H1 (cell line): ENCODE data around the gene KCTD20. TPM values are rescaled to one million over a fixed set of nuclear protein-coding genes. Genes with fewer than 3 reads are reported as not detected.

Experiments used
- CTCF ChIA-PET: fragments of 300-600 bp; sonication (Branson Sonifier 250); formaldehyde crosslinking; loops from one replicate; lab custom pipeline; 2021; ENCODE audit not compliant: partially characterized antibody; lab: Charles Lee
- POLR2A ChIA-PET: fragments of 300-600 bp; sonication (Branson Sonifier 250); formaldehyde crosslinking; loops from one replicate; lab custom pipeline; 2021; ENCODE audit warnings: inconsistent platforms; ENCODE audit not compliant: partially characterized antibody; lab: Charles Lee
- DNase-seq, 2 experiments: peaks; one replicate each; pipeline versions ENCODE4 v3.0.0 to v3.0.0-alpha.2; 2010 to 2022; ENCODE audit warnings: low spot score in 2 of 2, low read depth in 1 of 2, mixed read lengths in 1 of 2
- FAIRE-seq: peaks from 2 replicates; lab custom pipeline; 2011; peaks lifted over from hg19 to GRCh38; lab: Jason Lieb, UNC
- H2AFZ ChIP-seq: 2 replicates; pipeline ENCODE4 v1.8.1; 2012; ENCODE audit warnings: low read length, inconsistent platforms
- H2AK5ac ChIP-seq: 2 replicates; pipeline ENCODE4 v1.6.1; 2013; ENCODE audit warnings: low read depth, low read length
- H2BK120ac ChIP-seq: replicated peaks from 2 replicates; pipeline ENCODE3; 2013; ENCODE audit warnings: low read depth, low read length, inconsistent platforms
- H2BK12ac ChIP-seq: 2 replicates; pipeline ENCODE4 v1.6.1; 2013; ENCODE audit warnings: low read depth, low read length
- H2BK15ac ChIP-seq: 2 replicates; pipeline ENCODE4 v1.6.1; 2013; ENCODE audit warnings: low read length
- H2BK20ac ChIP-seq: 2 replicates; pipeline ENCODE4 v1.6.1; 2013; ENCODE audit warnings: low read length
- H2BK5ac ChIP-seq: 2 replicates; pipeline ENCODE4 v1.6.1; 2013; ENCODE audit warnings: low read depth, low read length
- H3K14ac ChIP-seq: 2 replicates; pipeline ENCODE4 v1.6.1; 2013; ENCODE audit warnings: inconsistent platforms; ENCODE audit not compliant: insufficient read length
- H3K18ac ChIP-seq: 2 replicates; pipeline ENCODE4 v1.6.1; 2013; ENCODE audit warnings: low read length; ENCODE audit errors: extremely low read depth
- H3K23ac ChIP-seq: 2 replicates; pipeline ENCODE4 v1.6.1; 2013; ENCODE audit warnings: inconsistent platforms; ENCODE audit not compliant: insufficient read length
- H3K23me2 ChIP-seq: 2 replicates; pipeline ENCODE4 v1.6.1; 2013; ENCODE audit warnings: low read depth, low read length
- H3K27ac ChIP-seq: 2 replicates; pipeline ENCODE4 v1.6.1; 2011; ENCODE audit warnings: low read depth, low read length, inconsistent platforms
- H3K27me3 ChIP-seq, 4 experiments: replicated peaks in 1 of 4; 1 replicate in 1 of 4; 2 replicates in 3 of 4; pipeline versions ENCODE4 v1.6.1 to v1.8.1; 2011 to 2013; ENCODE audit warnings: low read length in 3 of 4, mild to moderate bottlenecking in 3 of 4, inconsistent platforms in 2 of 4, mixed read lengths in 2 of 4, moderate library complexity in 1 of 4; ENCODE audit not compliant: control insufficient read depth in 3 of 4, insufficient read depth in 3 of 4; ENCODE audit errors: extremely low read depth in 1 of 4
- H3K36me3 ChIP-seq, 4 experiments: 2 replicates each; pipeline versions ENCODE4 v1.6.1 to v1.8.1; 2011 to 2013; ENCODE audit warnings: mild to moderate bottlenecking in 4 of 4, low read length in 3 of 4, moderate library complexity in 2 of 4, control low read depth in 1 of 4, inconsistent platforms in 1 of 4; ENCODE audit not compliant: insufficient read depth in 4 of 4, control insufficient read depth in 2 of 4
- H3K4ac ChIP-seq: replicated peaks from 2 replicates; pipeline ENCODE3; 2013; ENCODE audit warnings: low read length, low read depth, mixed read lengths, inconsistent platforms; ENCODE audit not compliant: insufficient read length
- H3K4me1 ChIP-seq, 4 experiments: replicated peaks in 1 of 4; 1 replicate in 1 of 4; 2 replicates in 3 of 4; pipeline versions ENCODE4 v1.6.1 to v1.8.1; 2011 to 2013; ENCODE audit warnings: low read length in 3 of 4, inconsistent platforms in 2 of 4, mixed read lengths in 1 of 4; ENCODE audit not compliant: insufficient read depth in 4 of 4, control insufficient read depth in 3 of 4
- H3K4me2 ChIP-seq, 2 experiments: 2 replicates each; pipeline versions ENCODE4 v1.6.1 to v1.8.1; 2011 to 2013; ENCODE audit warnings: low read depth in 2 of 2, low read length in 2 of 2, control low read depth in 1 of 2, inconsistent platforms in 1 of 2, mild to moderate bottlenecking in 1 of 2; ENCODE audit not compliant: insufficient read depth in 1 of 2
- H3K4me3 ChIP-seq, 4 experiments: fragments of 200-600, 300-600 bp in 1 of 4; sonication (generic), shearing (Covaris generic), sonication (Bioruptor Twin) in 1 of 4; 2 replicates each; pipeline versions ENCODE4 v1.5.1 to v1.8.1; 2011 to 2016; ENCODE audit warnings: low read length in 4 of 4, low read depth in 3 of 4, control low read depth in 2 of 4, inconsistent platforms in 2 of 4, mild to moderate bottlenecking in 2 of 4, mixed read lengths in 1 of 4, moderate library complexity in 1 of 4; ENCODE audit not compliant: insufficient read depth in 2 of 4; ENCODE audit errors: extremely low read depth in 1 of 4
- H3K56ac ChIP-seq: replicated peaks from 2 replicates; pipeline ENCODE3; 2013; ENCODE audit warnings: low read depth, mild to moderate bottlenecking, mixed read lengths, low read length, inconsistent platforms; ENCODE audit not compliant: insufficient read length
- H3K79me1 ChIP-seq: 2 replicates; pipeline ENCODE4 v1.6.1; 2013; ENCODE audit warnings: low read depth, low read length, control low read depth
- H3K79me2 ChIP-seq, 2 experiments: 2 replicates each; pipeline versions ENCODE4 v1.6.1 to v1.8.1; 2012 to 2013; ENCODE audit warnings: low read length in 2 of 2, mild to moderate bottlenecking in 2 of 2, inconsistent platforms in 1 of 2; ENCODE audit not compliant: insufficient read depth in 2 of 2, control insufficient read depth in 1 of 2
- H3K9ac ChIP-seq, 4 experiments: replicated peaks in 1 of 4; 1 replicate in 1 of 4; 2 replicates in 3 of 4; pipeline versions ENCODE4 v1.6.1 to v1.8.1; 2011 to 2013; ENCODE audit warnings: low read depth in 3 of 4, low read length in 3 of 4, control low read depth in 2 of 4, mild to moderate bottlenecking in 2 of 4, moderate library complexity in 2 of 4, inconsistent platforms in 1 of 4; ENCODE audit errors: extremely low read depth in 1 of 4
- H3K9me3 ChIP-seq, 2 experiments: 2 replicates each; pipeline versions ENCODE4 v1.6.1 to v1.8.1; 2012 to 2013; ENCODE audit warnings: mild to moderate bottlenecking in 2 of 2, moderate library complexity in 2 of 2, control low read depth in 1 of 2, inconsistent platforms in 1 of 2, low read depth in 1 of 2, low read length in 1 of 2, mixed read lengths in 1 of 2; ENCODE audit not compliant: insufficient read depth in 2 of 2
- H4K20me1 ChIP-seq, 2 experiments: replicated peaks in 1 of 2; 2 replicates each; pipeline versions ENCODE3 to v1.8.1; 2011 to 2013; ENCODE audit warnings: inconsistent platforms in 2 of 2, low read length in 2 of 2, mild to moderate bottlenecking in 1 of 2; ENCODE audit not compliant: insufficient read depth in 2 of 2, control insufficient read depth in 1 of 2
- H4K5ac ChIP-seq: 2 replicates; pipeline ENCODE4 v1.6.1; 2013; ENCODE audit warnings: low read length, low read depth, mixed read lengths, inconsistent platforms; ENCODE audit not compliant: insufficient read length
- H4K8ac ChIP-seq: 2 replicates; pipeline ENCODE4 v1.8.0; 2013; ENCODE audit warnings: mild to moderate bottlenecking, moderate library complexity, low read length, inconsistent platforms; ENCODE audit not compliant: insufficient read depth; ENCODE audit errors: extremely low read depth
- H4K91ac ChIP-seq: replicated peaks from 2 replicates; pipeline ENCODE3; 2013; ENCODE audit warnings: low read length, mixed read lengths, inconsistent platforms; ENCODE audit not compliant: insufficient read length
- ASH2L ChIP-seq: fragments of 200-600, 300-600 bp; sonication (generic); IDR thresholded peaks from one replicate; pipeline ENCODE4 v1.7.1; 2017; ENCODE audit warnings: low read length
- BCL11A ChIP-seq, 2 experiments: IDR thresholded peaks; one replicate each; pipeline ENCODE4 v1.6.1; 2011; ENCODE audit warnings: low read depth in 2 of 2, low read length in 2 of 2, mild to moderate bottlenecking in 2 of 2
- CHD1 ChIP-seq: IDR thresholded peaks from 2 replicates; pipeline ENCODE4 v1.6.1; 2012; ENCODE audit warnings: low read depth, low read length, improper control_type of control experiment
- EP300 ChIP-seq, 2 experiments: IDR thresholded peaks; 1 replicate in 1 of 2; 2 replicates in 1 of 2; pipeline ENCODE4 v1.6.1; 2011 to 2012; ENCODE audit warnings: low read depth in 2 of 2, low read length in 2 of 2, mild to moderate bottlenecking in 2 of 2, borderline replicate concordance in 1 of 2, inconsistent platforms in 1 of 2, moderate library complexity in 1 of 2
- RBBP5 ChIP-seq: IDR thresholded peaks from 2 replicates; pipeline ENCODE4 v1.7.1; 2012; ENCODE audit warnings: low read depth, mild to moderate bottlenecking, inconsistent platforms, low read length, moderate library complexity, borderline replicate concordance
- SP1 ChIP-seq: IDR thresholded peaks from 2 replicates; pipeline ENCODE4 v1.6.1; 2011; ENCODE audit warnings: low read depth, low read length
- WGBS, 2 experiments: shearing (Covaris generic) in 1 of 2; methylation state at CpG; one replicate each; pipeline versions ENCODE4 v1.1.6 to v1.1.7; 2013 to 2015; ENCODE audit warnings: low lambda C conversion rate in 2 of 2, mixed read lengths in 2 of 2, inconsistent platforms in 1 of 2, low coverage in 1 of 2, missing lambda C conversion rate in 1 of 2; ENCODE audit not compliant: insufficient replicate concordance in 2 of 2, insufficient coverage in 1 of 2, insufficient read length in 1 of 2; ENCODE audit errors: extremely low coverage in 1 of 2, missing lambda C conversion rate in 1 of 2; 5-methylcytosine and 5-hydroxymethylcytosine counted together
- polyA plus RNA-seq, 7 experiments: library from polyadenylated mRNA; depleted of rRNA in 3 of 7; stranded (reverse) in 5 of 7; unstranded in 2 of 7; fragments of >200 nt in 5 of 7; fragments of 200-250 nt in 2 of 7; gene quantifications; 1 replicate in 5 of 7; 2 replicates in 1 of 7; 4 replicates in 1 of 7; pipeline versions ENCODE4 v1.2.1 to v1.2.3, GENCODE V29; 2011 to 2013; ENCODE audit warnings: missing spikeins in 2 of 7, mixed read lengths in 2 of 7
- total RNA-seq: library from RNA; stranded (reverse); fragmentation: NEBNext Ultra II Directional; extraction: Animal tissue kit (Norgen Biotek cat#: 25700); gene quantifications from 2 replicates; pipeline ENCODE4 v1.2.1, GENCODE V29; 2021

Gene KCTD20
- total and polyA plus RNA-seq, 2 of the 8 experiments (the other 6 are each of a cell fraction or from before 2014, with no cell fraction given), result 10.1 to 26.2 TPM

- Histone ChIP-seq H3K27ac (no peak overlapping the region), H2BK15ac (no peak overlapping the region), H4K20me1 (no peaks in the 10 kb centered on the region), H2BK120ac (no peak overlapping the region), H2BK12ac (no peak overlapping the region), H4K91ac (no peak overlapping the region), H4K8ac (no peak overlapping the region), H2BK20ac (no peak overlapping the region), H4K5ac (no peak overlapping the region), H3K4ac (no peak overlapping the region), H3K79me1 (no peaks in the 10 kb centered on the region), H2AFZ (no peak overlapping the region), H2AK5ac (no peak overlapping the region), H3K23ac (no peak overlapping the region), H3K4me2 (no peak overlapping the region), H3K4me1 (peaks cover 0 to 1% (median under 1%) of the 10 kb centered on the region in 4 experiments; a peak in 3 of 7 replicates), H2BK5ac (no peak overlapping the region)
- POLR2A ChIA-PET, result interaction anchor here (1.3 kb wide), 2 partner anchors 177 to 181 kb away, joined by 3 to 4 read pairs; no protein-coding TSS in a partner anchor
- CTCF ChIA-PET, result interaction anchor here (0.8 to 1.2 kb wide), 3 partner anchors 21 to 184 kb away, joined by 3 to 4 read pairs (median 4); no protein-coding TSS in a partner anchor
- DNase-seq (no peak), FAIRE-seq (no peak)
- TF ChIP-seq RBBP5, result no peak
- no peak for TF ChIP-seq CHD1
- TF ChIP-seq BCL11A (IDR thresholded peaks at IDR 0.05; ENCODE audit: low read depth in 2 of 2, low read length in 2 of 2), result no peak
- no peak for TF ChIP-seq ASH2L
- TF ChIP-seq SP1, result no peak
- no peak for TF ChIP-seq EP300 (IDR thresholded peaks at IDR 0.05; ENCODE audit: borderline replicate concordance in 1 of 2, low read depth in 2 of 2, low read length in 2 of 2)
- TF ChIP-seq, all 59 proteins: peak for 0
- no peak overlapping the region for H3K56ac ChIP-seq
- 78% methylated on average over 3 of the region's 3 CpGs; no CpG with 5 or more reads in 1 of the 2 experiments for WGBS, 2 experiments
- H3K79me2 ChIP-seq, result no peaks in the 10 kb centered on the region
- H3K9me3 ChIP-seq, result no peaks in the 10 kb centered on the region
- no peak overlapping the region for H3K18ac ChIP-seq
- no peaks in the 10 kb centered on the region for H3K36me3 ChIP-seq
- H3K14ac ChIP-seq, result no peak overlapping the region
- H3K23me2 ChIP-seq, result peaks cover 2% of the 10 kb centered on the region; the same call in 1 of the 2 replicates
- H3K9ac ChIP-seq, result no peak overlapping the region
- no peaks in the 10 kb centered on the region for H3K27me3 ChIP-seq
- H3K4me3 ChIP-seq, result no peak overlapping the region
Measured at GRCh38 chr6:36418558-36418957, 24.2 kb upstream of the KCTD20 start.
